Measurements from ENCODE around the gene ACKR1.

DNA sequence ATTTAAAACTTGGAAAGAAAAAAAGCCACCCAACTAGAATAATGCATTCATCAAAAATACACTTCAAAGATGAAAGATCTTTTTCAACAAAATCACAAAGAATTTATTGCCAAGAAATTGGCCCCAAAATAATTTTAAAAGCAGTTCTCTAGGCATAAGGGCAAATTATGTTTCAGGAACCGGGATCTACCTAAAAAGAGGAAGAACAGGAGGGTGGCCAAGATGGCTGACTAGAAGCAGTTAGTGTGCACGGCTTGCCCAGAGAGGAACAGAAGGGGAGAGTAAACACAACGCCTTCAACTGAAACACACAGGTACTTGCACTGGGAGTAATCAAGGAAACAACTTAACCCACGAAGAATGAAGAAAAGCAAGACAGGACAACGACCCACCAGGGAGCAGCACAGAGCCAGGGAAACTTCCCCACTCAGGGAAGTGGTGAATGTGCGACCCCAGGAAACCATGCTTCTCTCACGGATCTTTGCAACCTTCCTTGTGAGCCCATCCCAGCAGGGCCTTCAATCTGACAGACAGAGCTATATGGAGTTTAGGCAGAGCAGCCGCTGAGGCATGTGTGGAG lies 46.1 kb downstream of the ACKR1 start:
- TF ChIP-seq POLR2A (IDR thresholded peaks at IDR 0.05) (no peak), EP300 (IDR thresholded peaks at IDR 0.05) (no peak)
- TF ChIP-seq, protein P1, sequence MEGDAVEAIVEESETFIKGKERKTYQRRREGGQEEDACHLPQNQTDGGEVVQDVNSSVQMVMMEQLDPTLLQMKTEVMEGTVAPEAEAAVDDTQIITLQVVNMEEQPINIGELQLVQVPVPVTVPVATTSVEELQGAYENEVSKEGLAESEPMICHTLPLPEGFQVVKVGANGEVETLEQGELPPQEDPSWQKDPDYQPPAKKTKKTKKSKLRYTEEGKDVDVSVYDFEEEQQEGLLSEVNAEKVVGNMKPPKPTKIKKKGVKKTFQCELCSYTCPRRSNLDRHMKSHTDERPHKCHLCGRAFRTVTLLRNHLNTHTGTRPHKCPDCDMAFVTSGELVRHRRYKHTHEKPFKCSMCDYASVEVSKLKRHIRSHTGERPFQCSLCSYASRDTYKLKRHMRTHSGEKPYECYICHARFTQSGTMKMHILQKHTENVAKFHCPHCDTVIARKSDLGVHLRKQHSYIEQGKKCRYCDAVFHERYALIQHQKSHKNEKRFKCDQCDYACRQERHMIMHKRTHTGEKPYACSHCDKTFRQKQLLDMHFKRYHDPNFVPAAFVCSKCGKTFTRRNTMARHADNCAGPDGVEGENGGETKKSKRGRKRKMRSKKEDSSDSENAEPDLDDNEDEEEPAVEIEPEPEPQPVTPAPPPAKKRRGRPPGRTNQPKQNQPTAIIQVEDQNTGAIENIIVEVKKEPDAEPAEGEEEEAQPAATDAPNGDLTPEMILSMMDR (IDR thresholded peaks at IDR 0.05), result no peak
